Measurements from ENCODE around the gene AGBL1.
"Not testable (repeated sequence)": the region's sequence is repeated elsewhere in the genome, so short reads cannot be mapped to it uniquely, and the experiment has no call there.

The AGBL1 gene

DNA sequence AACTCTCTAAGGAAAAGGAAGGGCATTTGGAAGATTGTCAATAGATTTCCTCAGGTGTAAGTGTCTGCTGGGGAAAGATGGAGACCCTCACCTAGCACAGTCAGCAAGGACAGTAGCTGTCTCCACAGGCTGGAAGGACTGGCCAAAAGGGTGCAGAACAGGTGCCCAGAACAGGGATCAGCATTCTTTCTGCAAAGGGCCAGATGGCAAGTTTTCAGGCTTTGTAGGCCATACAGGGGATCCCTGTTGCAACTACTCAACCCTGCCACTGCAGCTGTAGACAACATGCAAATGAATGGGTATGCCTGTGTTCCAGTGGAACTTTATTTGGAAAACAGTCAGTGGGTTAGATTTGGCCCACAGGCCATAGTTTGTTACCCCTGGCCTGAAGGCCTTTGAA, 8.1 kb downstream of the AGBL1 start:
- no peak for DNase-seq

DNA sequence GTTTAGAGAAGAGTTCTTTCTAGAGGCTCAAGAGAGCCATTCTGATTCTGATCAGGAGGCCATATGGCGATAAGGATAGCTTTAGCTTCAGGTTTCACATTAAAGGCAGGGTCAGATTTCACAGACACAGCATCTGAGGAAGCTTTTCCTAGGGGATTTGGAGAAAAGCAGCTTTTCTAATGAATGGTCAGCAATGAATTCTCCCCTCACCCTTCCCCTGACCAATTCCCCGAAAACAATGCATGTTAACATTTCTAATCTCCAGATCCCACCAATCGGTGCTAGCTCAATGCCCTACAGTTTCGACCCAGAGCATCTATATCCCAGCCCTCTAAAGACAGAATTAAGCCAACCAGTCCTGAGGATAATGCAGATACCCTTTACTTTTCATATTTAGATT, 9.8 kb downstream of the AGBL1 start:
- DNase-seq = no peak

- no peak for DNase-seq
Observed at GRCh38 chr15:86101818-86102217, 22.1 kb downstream of the AGBL1 start.

DNA sequence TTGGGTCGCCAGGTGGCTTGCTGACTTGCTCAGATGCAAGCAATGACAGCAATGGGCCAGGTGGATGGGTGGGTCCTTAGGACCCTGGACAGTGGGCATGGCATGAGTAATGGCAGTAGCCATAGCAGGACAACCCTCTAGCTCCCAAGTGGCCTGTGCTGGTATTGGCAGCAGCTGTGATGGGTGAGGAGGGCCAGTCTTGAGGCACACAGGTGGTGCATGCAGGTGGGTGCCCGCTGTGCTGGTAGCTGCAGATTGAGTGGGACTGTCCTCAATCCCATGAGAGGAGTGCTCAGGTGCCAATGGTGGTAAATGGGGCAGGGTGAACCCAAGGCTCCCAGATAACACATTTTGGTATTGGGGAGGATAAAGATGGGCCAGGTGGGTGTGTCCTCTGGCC, 24.2 kb downstream of the AGBL1 start:
- no peak for DNase-seq

- no peak for DNase-seq
Observed at GRCh38 chr15:86106306-86106705, 26.6 kb downstream of the AGBL1 start.

- DNase-seq = no peak
Observed at GRCh38 chr15:86115145-86115801, 35.6 kb downstream of the AGBL1 start.

- no peak for DNase-seq
Observed at GRCh38 chr15:86121568-86122225, 42.0 kb downstream of the AGBL1 start.

GRCh38 chr15:86122691-86123391, 43.2 kb downstream of the AGBL1 start:
- not testable (repeated sequence) for DNase-seq

DNA sequence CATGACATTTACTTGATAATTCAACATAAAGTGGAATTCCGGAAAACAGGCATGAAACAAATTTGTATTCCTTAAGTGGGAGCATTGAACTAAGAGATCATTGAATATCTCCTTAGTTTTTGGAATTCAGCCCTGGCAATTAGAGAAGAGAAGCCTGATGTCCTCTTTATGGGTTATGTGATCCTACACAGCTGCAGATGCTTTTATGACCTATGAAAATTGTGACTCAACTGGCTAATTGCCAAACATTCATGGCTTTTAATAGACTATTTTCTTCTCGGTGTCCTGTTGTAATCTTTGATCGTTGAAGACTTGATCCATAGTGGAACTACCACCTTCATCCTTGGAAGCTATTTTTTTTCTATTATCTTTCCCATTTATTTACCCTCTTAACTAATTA, 46.1 kb downstream of the AGBL1 start:
- no peak for DNase-seq

DNA sequence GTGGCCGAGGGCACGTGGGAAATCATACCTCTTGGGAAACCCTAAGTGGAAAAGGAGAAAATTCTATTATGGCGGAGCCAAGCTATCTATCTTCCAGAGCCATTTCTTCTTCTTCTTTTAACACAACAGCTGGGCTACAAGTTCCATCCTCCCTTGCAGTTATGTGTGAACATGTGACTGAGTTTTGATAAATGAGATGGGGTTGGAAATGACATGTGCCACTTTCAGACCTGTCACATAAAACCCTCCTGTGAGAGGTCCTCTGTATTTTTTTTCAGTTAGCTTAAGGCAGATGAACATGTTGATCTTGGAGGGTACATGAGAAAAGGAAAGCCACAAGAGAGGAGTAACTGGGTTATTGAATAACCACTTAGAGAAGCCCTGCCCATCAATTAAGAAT, 47.9 kb downstream of the AGBL1 start:
- no peak for DNase-seq

- DNase-seq = no peak
Observed at GRCh38 chr15:86135041-86135440, 55.4 kb downstream of the AGBL1 start.

- no peak for DNase-seq
Observed at GRCh38 chr15:86136861-86137260, 57.2 kb downstream of the AGBL1 start.

GRCh38 chr15:86138798-86139197, 59.1 kb downstream of the AGBL1 start:
- no peak for DNase-seq

- DNase-seq = no peak
Observed at GRCh38 chr15:86139828-86140227, 60.2 kb downstream of the AGBL1 start.

DNA sequence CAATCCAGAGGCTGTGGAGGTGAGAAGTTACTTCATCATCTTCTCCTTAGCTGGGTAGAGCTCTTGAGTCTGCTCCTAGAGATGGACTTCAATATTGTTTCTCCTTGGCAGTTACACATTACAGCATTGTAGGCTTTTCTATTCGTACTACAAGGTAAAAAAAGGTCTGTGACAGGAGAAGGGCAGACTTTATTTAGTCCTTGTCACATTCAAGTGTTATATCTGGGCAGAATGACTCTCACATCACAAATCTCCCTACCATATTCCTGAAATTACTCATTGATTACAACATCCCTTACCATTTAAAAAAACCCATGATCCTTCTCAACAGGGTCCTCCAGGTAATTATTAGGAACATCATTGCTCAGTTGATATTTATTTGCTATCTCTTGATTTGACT, 75.0 kb downstream of the AGBL1 start:
- DNase-seq = no peak

- DNase-seq = no peak
Observed at GRCh38 chr15:86155551-86155950, 75.9 kb downstream of the AGBL1 start.

GRCh38 chr15:86157606-86158293, 78.1 kb downstream of the AGBL1 start:
- DNase-seq = no peak

DNA sequence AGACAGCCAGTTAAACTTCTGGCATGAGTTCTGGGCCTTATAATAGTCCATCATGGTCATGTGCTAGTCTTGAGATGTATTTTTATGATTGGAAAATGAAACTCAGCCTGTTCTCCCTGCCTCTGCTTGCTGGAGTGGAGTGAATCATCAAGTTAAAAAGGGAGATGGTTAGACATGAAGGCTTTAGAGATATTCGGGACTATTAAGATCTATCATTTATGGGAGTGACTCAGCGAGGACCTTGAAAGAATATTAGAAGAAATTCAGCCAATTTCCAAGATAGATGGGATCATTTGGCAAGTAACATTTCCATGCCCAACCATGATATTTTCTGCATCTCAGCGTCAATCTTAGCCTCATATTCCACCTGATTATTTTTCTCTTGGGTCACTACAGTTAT, 79.8 kb downstream of the AGBL1 start:
- no peak for DNase-seq

- no peak for DNase-seq
Observed at GRCh38 chr15:86161250-86161649, 81.6 kb downstream of the AGBL1 start.

DNA sequence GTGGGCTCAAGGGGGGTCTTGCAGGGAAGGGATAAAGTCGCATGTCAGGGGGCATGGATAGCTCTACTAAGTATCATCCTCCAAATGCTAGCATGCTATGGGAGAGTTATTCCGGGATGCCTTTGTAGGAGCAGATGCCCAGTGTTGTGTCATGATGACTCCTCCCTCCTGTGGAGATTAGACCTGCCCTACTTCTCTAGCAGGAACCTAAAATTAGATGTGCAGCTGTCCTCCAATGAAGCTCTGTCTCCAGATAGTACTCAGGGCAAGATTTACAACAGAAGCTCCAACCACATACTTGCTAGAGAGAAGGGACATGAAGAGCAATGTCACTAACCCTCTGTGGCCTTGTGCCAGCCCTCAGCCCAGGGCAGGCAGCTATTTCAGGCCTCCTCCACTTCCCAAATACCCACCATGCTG, 82.5 kb downstream of the AGBL1 start:
- DNase-seq = peak; percentile 56

GRCh38 chr15:86162641-86163040, 83.0 kb downstream of the AGBL1 start:
- DNase-seq = no peak

- DNase-seq = no peak
Observed at GRCh38 chr15:86163816-86164215, 84.1 kb downstream of the AGBL1 start.

- no peak for DNase-seq
Observed at GRCh38 chr15:86164232-86164898, 84.7 kb downstream of the AGBL1 start.
